GM21786 (cell line): ENCODE measurements around the gene INTS15.

Experiments
- ATAC-seq: cut with Tn5 transposase; IDR thresholded peaks from one replicate; pipeline ENCODE4 v1.9.1; 2021; ENCODE audit not compliant: unreplicated experiment

INTS15 gene

GRCh38 chr7:6589829-6590644, at the start of gene INTS15:
Gene INTS15, plus strand, starts transcription at chr7:6590021. Its CDS starts 263 bp downstream, at chr7:6590284.
- ATAC-seq: peak; percentile 86

- no peak for ATAC-seq
Observed at GRCh38 chr7:6542368-6542767, 47.5 kb upstream of the INTS15 start.

- ATAC-seq: peak; percentile 60
Observed at GRCh38 chr7:6545398-6546126, 44.3 kb upstream of the INTS15 start.

- ATAC-seq: no peak
Observed at GRCh38 chr7:6546498-6547251, 43.1 kb upstream of the INTS15 start.

GRCh38 chr7:6547400-6547799, 42.4 kb upstream of the INTS15 start:
- ATAC-seq: no peak

- no peak for ATAC-seq
Observed at GRCh38 chr7:6551016-6551511, 38.8 kb upstream of the INTS15 start, which contains the start of gene GRID2IP. Gene GRID2IP, minus strand, starts transcription at chr7:6551461. Its CDS starts 25 bp downstream, at chr7:6551436.

GRCh38 chr7:6553448-6554044, 36.3 kb upstream of the INTS15 start:
- no peak for ATAC-seq

GRCh38 chr7:6554848-6555247, 35.0 kb upstream of the INTS15 start:
- ATAC-seq: no peak

- no peak for ATAC-seq
Observed at GRCh38 chr7:6556196-6556595, 33.6 kb upstream of the INTS15 start.

GRCh38 chr7:6558837-6559236, 31.0 kb upstream of the INTS15 start:
- ATAC-seq: no peak

GRCh38 chr7:6559896-6560295, 29.9 kb upstream of the INTS15 start:
- ATAC-seq: no peak

- ATAC-seq: no peak
Observed at GRCh38 chr7:6562106-6562505, 27.7 kb upstream of the INTS15 start.

GRCh38 chr7:6563936-6564770, 25.7 kb upstream of the INTS15 start:
- ATAC-seq: no peak

- ATAC-seq: no peak
Observed at GRCh38 chr7:6565655-6566054, 24.2 kb upstream of the INTS15 start.

GRCh38 chr7:6567886-6568285, 21.9 kb upstream of the INTS15 start:
- ATAC-seq: no peak

- no peak for ATAC-seq
Observed at GRCh38 chr7:6571160-6571779, 18.6 kb upstream of the INTS15 start.

- no peak for ATAC-seq
Observed at GRCh38 chr7:6575281-6576023, 14.4 kb upstream of the INTS15 start.

- ATAC-seq: no peak
Observed at GRCh38 chr7:6576024-6576866, 13.6 kb upstream of the INTS15 start.
